ENCODE measurements around the gene UBXN4. TPM values are rescaled to one million over a fixed set of nuclear protein-coding genes. Genes with fewer than 3 reads are reported as not detected.

Gene UBXN4, protein sequence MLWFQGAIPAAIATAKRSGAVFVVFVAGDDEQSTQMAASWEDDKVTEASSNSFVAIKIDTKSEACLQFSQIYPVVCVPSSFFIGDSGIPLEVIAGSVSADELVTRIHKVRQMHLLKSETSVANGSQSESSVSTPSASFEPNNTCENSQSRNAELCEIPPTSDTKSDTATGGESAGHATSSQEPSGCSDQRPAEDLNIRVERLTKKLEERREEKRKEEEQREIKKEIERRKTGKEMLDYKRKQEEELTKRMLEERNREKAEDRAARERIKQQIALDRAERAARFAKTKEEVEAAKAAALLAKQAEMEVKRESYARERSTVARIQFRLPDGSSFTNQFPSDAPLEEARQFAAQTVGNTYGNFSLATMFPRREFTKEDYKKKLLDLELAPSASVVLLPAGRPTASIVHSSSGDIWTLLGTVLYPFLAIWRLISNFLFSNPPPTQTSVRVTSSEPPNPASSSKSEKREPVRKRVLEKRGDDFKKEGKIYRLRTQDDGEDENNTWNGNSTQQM
- total RNA-seq, result 100 to 1,000 TPM; 129 to 153 (median 150) TPM
- 108 TPM for total RNA-seq (2013)

DNA sequence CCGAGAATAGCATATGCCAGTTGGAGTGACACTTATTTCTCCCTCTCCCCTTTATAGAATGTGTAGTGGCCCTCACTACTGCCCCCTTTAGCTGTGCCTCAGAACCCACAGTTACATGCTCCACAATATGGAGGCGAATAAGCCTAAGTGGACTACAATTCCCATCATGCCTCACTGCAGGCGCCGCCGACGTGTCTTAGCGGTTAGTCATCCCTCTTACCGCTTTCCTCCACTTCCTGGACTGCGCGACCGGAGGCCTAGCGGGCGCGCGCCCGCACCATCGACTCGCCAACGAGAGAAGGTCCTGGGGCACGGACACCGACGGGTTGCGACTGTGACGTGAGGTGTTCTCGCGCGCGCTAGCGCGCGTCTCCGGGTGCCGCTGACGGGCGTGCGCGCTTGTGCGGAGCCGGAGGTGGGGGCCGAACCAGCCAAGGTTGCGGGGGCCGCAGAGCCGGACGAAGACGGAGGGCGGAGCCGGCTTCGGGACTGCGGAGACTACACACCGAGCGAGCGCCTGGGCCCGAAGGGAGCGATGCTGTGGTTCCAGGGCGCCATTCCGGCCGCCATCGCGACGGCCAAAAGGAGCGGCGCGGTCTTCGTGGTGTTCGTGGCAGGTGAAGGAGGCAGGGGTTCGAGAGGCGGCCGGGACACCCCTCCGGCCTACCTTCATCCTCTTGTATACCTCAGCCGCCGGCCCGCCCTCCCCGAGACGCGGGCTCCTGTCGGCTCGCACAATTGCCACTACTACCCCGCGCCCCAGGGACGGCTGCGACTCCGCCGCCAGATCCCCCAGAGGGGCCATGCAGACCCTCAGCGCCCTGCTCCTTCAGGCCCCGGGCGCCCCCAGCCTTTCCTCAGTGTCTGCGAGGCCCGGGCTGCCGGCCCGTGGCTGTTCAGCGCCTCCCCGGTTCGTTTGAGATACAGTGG lies at the start of gene UBXN4:
Gene UBXN4 (plus strand): TSS at position 461 of the 930 bp plus-strand sequence. CDS start 75 bp downstream, at position 536.
- Mint-ChIP-seq H3K27me3 (ENCODE audit: low read depth in 2 of 2) (no peaks in the 10 kb centered on the region), H3K36me3 (no peaks in the 10 kb centered on the region), H3K4me3 (peak within 1 kb of the TSS; percentile 95), H3K9me3 (no peaks in the 10 kb centered on the region), H3K27ac (peak within 1 kb of the TSS; percentile 95 to 96), H3K4me1 (peaks cover 34 to 41% of the 10 kb centered on the region in 2 donors)
- peak within 1 kb of the TSS; percentile 100 for H3K27ac ChIP-seq (ENCODE audit: low read length)
- H3K9me3 ChIP-seq (ENCODE audit: control insufficient read depth, insufficient read depth, low read length), result no peaks in the 10 kb centered on the region
- no peaks in the 10 kb centered on the region for H3K27me3 ChIP-seq (ENCODE audit: control insufficient read depth, insufficient read depth, low read length)
- peaks cover 3% of the 10 kb centered on the region for H3K36me3 ChIP-seq (ENCODE audit: control insufficient read depth, insufficient read depth, low read length)
- peak; percentile 84 to 98 for DNase-seq
- TF ChIP-seq, protein P1, sequence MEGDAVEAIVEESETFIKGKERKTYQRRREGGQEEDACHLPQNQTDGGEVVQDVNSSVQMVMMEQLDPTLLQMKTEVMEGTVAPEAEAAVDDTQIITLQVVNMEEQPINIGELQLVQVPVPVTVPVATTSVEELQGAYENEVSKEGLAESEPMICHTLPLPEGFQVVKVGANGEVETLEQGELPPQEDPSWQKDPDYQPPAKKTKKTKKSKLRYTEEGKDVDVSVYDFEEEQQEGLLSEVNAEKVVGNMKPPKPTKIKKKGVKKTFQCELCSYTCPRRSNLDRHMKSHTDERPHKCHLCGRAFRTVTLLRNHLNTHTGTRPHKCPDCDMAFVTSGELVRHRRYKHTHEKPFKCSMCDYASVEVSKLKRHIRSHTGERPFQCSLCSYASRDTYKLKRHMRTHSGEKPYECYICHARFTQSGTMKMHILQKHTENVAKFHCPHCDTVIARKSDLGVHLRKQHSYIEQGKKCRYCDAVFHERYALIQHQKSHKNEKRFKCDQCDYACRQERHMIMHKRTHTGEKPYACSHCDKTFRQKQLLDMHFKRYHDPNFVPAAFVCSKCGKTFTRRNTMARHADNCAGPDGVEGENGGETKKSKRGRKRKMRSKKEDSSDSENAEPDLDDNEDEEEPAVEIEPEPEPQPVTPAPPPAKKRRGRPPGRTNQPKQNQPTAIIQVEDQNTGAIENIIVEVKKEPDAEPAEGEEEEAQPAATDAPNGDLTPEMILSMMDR (IDR thresholded peaks at IDR 0.05), result peak; percentile 22
- no peaks in the 10 kb centered on the region for H3K4me1 ChIP-seq (ENCODE audit: control insufficient read depth, insufficient read depth, low read length)
- peak within 1 kb of the TSS; percentile 100 for H3K4me3 ChIP-seq (ENCODE audit: low read length)
- intact Hi-C loops (cut with micrococcal nuclease), result loop anchor here (1.0 to 5.0 kb wide), 4 partner anchors 210 to 823 kb away; partner anchors contain the start of genes CCNT2, CXCR4, R3HDM1 and RAB3GAP1
- peak; percentile 86 to 97 (median 90) for ATAC-seq
- whole genome bisulfite sequencing (ENCODE audit: insufficient coverage), result under 1% methylated on average over 93 of the region's 93 CpGs

DNA sequence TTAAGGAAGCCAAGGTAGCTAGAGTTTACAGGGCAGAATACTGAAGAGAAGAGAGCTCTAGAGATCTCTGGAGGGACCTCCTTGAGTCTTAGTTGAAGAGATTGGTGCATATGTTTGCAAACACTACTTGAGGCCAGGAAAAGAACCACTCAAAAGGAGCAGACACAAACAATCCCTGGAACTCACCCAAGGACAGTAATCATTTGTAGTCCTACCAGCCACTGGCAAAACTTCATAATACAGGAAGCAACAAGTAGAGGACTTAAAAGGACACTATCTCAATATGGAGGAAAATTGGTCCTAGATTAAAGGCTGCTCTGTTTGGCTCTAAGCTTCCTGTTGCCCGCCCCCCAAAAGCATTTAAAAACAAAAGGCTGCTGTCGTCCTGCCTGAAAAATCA lies 46.9 kb upstream of the UBXN4 start:
- peak overlapping the region in 1 of 2 donors; percentile 10 for H3K27ac Mint-ChIP-seq
- intact Hi-C loops (cut with micrococcal nuclease), result no loop called here
- peaks cover 12% of the 10 kb centered on the region for H3K36me3 Mint-ChIP-seq
- ATAC-seq (no peak), DNase-seq (no peak)
- H3K27me3 Mint-ChIP-seq (ENCODE audit: low read depth in 2 of 2), result no peaks in the 10 kb centered on the region
- H3K9me3 ChIP-seq (ENCODE audit: control insufficient read depth, insufficient read depth, low read length), result no peaks in the 10 kb centered on the region
- no peaks in the 10 kb centered on the region for H3K4me1 ChIP-seq (ENCODE audit: control insufficient read depth, insufficient read depth, low read length)
- TF ChIP-seq, protein P1 (IDR thresholded peaks at IDR 0.05), result no peak
- WGBS (ENCODE audit: insufficient coverage), result 100% methylated on average over 2 of the region's 2 CpGs
- H3K36me3 ChIP-seq (ENCODE audit: control insufficient read depth, insufficient read depth, low read length), result peaks cover 2% of the 10 kb centered on the region
- no peaks in the 10 kb centered on the region for H3K27me3 ChIP-seq (ENCODE audit: control insufficient read depth, insufficient read depth, low read length)
- no peak overlapping the region for H3K4me3 Mint-ChIP-seq
- H3K4me1 Mint-ChIP-seq, result no peaks in the 10 kb centered on the region
- no peak overlapping the region for H3K4me3 ChIP-seq (ENCODE audit: low read length)
- no peak overlapping the region for H3K27ac ChIP-seq (ENCODE audit: low read length)
- H3K9me3 Mint-ChIP-seq, result no peaks in the 10 kb centered on the region

DNA sequence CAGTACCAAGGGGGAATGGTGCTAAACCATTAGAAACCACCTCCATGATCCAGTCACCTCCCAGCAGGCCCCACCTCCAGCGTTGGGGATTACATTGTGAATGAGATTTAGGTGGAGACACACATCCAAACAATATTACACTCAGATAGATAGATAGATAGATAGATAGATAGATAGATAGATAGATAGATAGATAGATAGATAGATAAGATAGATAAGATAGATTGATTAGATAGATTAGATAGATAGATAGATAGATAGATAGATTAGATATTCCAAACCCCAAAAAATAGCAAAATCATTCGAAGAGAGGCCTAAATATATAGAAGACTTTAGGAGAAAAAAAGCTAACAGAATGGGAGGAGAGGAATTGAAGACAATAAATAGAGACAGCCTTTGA lies 42.8 kb upstream of the UBXN4 start:
- no peak for DNase-seq
- Mint-ChIP-seq H3K36me3 (peaks cover 12% of the 10 kb centered on the region), H3K27ac (no peak overlapping the region), H3K27me3 (ENCODE audit: low read depth in 2 of 2) (no peaks in the 10 kb centered on the region), H3K9me3 (no peaks in the 10 kb centered on the region), H3K4me1 (no peaks in the 10 kb centered on the region), H3K4me3 (no peak overlapping the region)
- peaks cover 2% of the 10 kb centered on the region for H3K36me3 ChIP-seq (ENCODE audit: control insufficient read depth, insufficient read depth, low read length)
- WGBS (ENCODE audit: insufficient coverage), result 100% methylated on average over 1 of the region's 2 CpGs
- intact Hi-C loops (cut with micrococcal nuclease), result no loop called here
- no peak for ATAC-seq
- no peaks in the 10 kb centered on the region for H3K27me3 ChIP-seq (ENCODE audit: control insufficient read depth, insufficient read depth, low read length)
- H3K4me3 ChIP-seq (ENCODE audit: low read length), result no peak overlapping the region
- H3K9me3 ChIP-seq (ENCODE audit: control insufficient read depth, insufficient read depth, low read length), result no peaks in the 10 kb centered on the region
- H3K27ac ChIP-seq (ENCODE audit: low read length), result no peak overlapping the region
- H3K4me1 ChIP-seq (ENCODE audit: control insufficient read depth, insufficient read depth, low read length), result no peaks in the 10 kb centered on the region
- TF ChIP-seq, protein P1 (IDR thresholded peaks at IDR 0.05), result no peak

Data from natural killer cell (primary cell).